GM12891 (cell line): Measurements from ENCODE around the gene CFDP1.

ENCODE experiments used
- PAX5 ChIP-seq: IDR thresholded peaks from 2 replicates; pipeline ENCODE4 v1.6.1; 2011; ENCODE audit warnings: low read length, moderate library complexity, mild to moderate bottlenecking; ENCODE audit not compliant: insufficient read depth, severe bottlenecking
- POLR2A ChIP-seq: IDR thresholded peaks from 2 replicates; pipeline ENCODE4 v1.6.1; 2011; ENCODE audit warnings: low read depth, low read length, control low read depth
- POLR2AphosphoS5 ChIP-seq: IDR thresholded peaks from 2 replicates; pipeline ENCODE4 v1.6.1; 2011; ENCODE audit warnings: low read depth, low read length, control low read depth

- TF ChIP-seq POLR2A (no peak), POLR2AphosphoS5 (no peak), PAX5 (no peak)
Observed at GRCh38 chr16:75383141-75383540, 50.2 kb downstream of the CFDP1 start.
